GM12892 (cell line): ENCODE results near the gene PDE1A.

ENCODE experiments used
- POLR2A ChIP-seq: IDR thresholded peaks from 2 replicates; pipeline ENCODE4 v1.6.1; 2011; ENCODE audit warnings: low read depth, low read length, control low read depth
- POLR2AphosphoS5 ChIP-seq: IDR thresholded peaks from 2 replicates; pipeline ENCODE4 v1.6.1; 2011; ENCODE audit warnings: low read depth, low read length, control low read depth
- TAF1 ChIP-seq: IDR thresholded peaks from 2 replicates; pipeline ENCODE4 v1.6.1; 2011; ENCODE audit warnings: low read depth, mild to moderate bottlenecking, control low read depth, low read length, borderline replicate concordance

DNA sequence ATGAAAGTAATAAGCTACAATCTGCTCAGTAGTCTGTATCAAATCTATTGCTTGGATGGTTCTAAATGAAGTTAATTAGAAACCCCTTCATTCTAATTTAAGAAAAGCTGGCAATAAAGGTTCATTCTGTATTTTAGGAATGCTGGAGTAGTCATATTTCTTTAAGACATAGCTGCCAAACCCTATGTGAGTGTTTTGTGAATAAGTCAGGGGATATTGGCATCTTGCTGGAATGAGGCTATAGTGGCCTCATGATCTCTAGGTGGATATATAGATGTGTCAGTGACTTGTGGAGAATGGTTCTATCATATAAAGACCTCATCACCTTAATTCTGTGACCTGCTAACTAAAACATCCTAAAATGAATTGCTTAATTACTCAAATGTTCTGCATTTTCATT is 196.3 kb downstream of the PDE1A start:
- TF ChIP-seq TAF1 (no peak), POLR2AphosphoS5 (no peak), POLR2A (no peak)
